ENCODE results near the gene MRGPRX2. TPM values are rescaled to one million over a fixed set of nuclear protein-coding genes. Genes with fewer than 3 reads are reported as not detected.

Gene MRGPRX2
- total and polyA plus RNA-seq, 2 experiments from 2014 or later: not detected

DNA sequence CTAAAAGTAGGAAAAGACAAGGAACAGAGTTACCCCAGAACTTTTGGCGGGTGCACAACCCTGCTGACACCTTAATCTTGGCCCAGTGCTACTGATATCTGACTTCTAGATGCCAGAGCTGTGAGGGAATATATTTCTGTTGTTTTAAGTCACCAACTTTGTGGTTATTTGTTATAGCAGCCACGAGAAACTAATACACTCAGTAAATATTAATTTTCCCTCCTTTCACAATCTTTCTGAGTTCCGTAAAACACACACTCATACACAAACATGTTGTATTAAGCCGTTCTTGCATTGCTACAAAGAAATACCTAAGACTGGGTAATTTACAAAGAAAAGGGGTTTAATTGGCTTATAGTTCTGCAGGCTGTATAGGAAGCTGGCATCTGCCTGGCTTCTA lies 40.4 kb upstream of the MRGPRX2 start (continued):
- TF ChIP-seq, protein P1, sequence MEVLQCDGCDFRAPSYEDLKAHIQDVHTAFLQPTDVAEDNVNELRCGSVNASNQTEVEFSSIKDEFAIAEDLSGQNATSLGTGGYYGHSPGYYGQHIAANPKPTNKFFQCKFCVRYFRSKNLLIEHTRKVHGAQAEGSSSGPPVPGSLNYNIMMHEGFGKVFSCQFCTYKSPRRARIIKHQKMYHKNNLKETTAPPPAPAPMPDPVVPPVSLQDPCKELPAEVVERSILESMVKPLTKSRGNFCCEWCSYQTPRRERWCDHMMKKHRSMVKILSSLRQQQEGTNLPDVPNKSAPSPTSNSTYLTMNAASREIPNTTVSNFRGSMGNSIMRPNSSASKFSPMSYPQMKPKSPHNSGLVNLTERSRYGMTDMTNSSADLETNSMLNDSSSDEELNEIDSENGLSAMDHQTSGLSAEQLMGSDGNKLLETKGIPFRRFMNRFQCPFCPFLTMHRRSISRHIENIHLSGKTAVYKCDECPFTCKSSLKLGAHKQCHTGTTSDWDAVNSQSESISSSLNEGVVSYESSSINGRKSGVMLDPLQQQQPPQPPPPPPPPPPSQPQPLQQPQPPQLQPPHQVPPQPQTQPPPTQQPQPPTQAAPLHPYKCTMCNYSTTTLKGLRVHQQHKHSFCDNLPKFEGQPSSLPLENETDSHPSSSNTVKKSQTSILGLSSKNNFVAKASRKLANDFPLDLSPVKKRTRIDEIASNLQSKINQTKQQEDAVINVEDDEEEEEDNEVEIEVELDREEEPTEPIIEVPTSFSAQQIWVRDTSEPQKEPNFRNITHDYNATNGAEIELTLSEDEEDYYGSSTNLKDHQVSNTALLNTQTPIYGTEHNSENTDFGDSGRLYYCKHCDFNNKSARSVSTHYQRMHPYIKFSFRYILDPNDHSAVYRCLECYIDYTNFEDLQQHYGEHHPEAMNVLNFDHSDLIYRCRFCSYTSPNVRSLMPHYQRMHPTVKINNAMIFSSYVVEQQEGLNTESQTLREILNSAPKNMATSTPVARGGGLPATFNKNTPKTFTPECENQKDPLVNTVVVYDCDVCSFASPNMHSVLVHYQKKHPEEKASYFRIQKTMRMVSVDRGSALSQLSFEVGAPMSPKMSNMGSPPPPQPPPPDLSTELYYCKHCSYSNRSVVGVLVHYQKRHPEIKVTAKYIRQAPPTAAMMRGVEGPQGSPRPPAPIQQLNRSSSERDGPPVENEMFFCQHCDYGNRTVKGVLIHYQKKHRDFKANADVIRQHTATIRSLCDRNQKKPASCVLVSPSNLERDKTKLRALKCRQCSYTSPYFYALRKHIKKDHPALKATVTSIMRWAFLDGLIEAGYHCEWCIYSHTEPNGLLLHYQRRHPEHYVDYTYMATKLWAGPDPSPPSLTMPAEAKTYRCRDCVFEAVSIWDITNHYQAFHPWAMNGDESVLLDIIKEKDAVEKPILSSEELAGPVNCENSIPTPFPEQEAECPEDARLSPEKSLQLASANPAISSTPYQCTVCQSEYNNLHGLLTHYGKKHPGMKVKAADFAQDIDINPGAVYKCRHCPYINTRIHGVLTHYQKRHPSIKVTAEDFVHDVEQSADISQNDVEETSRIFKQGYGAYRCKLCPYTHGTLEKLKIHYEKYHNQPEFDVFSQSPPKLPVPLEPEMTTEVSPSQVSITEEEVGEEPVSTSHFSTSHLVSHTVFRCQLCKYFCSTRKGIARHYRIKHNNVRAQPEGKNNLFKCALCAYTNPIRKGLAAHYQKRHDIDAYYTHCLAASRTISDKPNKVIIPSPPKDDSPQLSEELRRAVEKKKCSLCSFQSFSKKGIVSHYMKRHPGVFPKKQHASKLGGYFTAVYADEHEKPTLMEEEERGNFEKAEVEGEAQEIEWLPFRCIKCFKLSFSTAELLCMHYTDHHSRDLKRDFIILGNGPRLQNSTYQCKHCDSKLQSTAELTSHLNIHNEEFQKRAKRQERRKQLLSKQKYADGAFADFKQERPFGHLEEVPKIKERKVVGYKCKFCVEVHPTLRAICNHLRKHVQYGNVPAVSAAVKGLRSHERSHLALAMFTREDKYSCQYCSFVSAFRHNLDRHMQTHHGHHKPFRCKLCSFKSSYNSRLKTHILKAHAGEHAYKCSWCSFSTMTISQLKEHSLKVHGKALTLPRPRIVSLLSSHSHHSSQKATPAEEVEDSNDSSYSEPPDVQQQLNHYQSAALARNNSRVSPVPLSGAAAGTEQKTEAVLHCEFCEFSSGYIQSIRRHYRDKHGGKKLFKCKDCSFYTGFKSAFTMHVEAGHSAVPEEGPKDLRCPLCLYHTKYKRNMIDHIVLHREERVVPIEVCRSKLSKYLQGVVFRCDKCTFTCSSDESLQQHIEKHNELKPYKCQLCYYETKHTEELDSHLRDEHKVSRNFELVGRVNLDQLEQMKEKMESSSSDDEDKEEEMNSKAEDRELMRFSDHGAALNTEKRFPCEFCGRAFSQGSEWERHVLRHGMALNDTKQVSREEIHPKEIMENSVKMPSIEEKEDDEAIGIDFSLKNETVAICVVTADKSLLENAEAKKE (CRISPR knock-in tag; IDR thresholded peaks at IDR 0.05): no peak

DNA sequence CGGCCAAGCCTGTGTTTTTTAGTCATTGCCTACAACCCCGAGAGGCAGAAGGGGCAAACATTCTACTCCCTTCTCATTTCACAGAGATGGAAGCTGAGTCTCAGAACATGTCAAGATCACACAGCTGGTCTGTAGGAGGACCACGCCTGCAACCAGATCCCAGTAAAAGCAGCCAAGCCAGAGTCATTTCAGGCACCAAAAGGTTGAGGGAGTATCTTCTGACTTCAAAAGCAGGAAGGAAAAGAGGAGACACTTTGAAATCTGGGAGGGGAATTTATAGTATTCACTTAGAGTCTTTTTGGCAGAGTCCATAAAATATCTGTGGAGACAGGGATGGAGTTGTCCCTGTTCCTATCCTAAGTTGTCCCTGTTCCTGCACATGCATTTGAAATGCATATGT lies 38.6 kb upstream of the MRGPRX2 start:
- Mint-ChIP-seq H3K4me3 (no peak overlapping the region), H3K27me3 (ENCODE audit: insufficient read depth, low read depth, poor library complexity) (peaks cover 2% of the 10 kb centered on the region), H3K27ac (no peak overlapping the region), H3K36me3 (ENCODE audit: low read depth) (no peaks in the 10 kb centered on the region), H3K9me3 (no peaks in the 10 kb centered on the region), H3K4me1 (no peaks in the 10 kb centered on the region)
- no peak overlapping the region for H3K27ac ChIP-seq (ENCODE audit: low read depth)
- H3K4me3 ChIP-seq: no peak overlapping the region
- no peak overlapping the region for H2AFZ ChIP-seq
- H3F3A ChIP-seq (replicated peaks; ENCODE audit: low read depth): no peaks in the 10 kb centered on the region
- H3K9me2 ChIP-seq (ENCODE audit: insufficient read depth): peaks cover 14% of the 10 kb centered on the region
- H3K79me2 ChIP-seq (replicated peaks; ENCODE audit: insufficient read depth): no peaks in the 10 kb centered on the region
- H3K36me3 ChIP-seq (ENCODE audit: insufficient read depth): no peaks in the 10 kb centered on the region
- no peak overlapping the region for H3K4me2 ChIP-seq
- no peaks in the 10 kb centered on the region for H4K20me1 ChIP-seq (replicated peaks; ENCODE audit: insufficient read depth)
- H3K4me1 ChIP-seq (ENCODE audit: insufficient read depth): no peaks in the 10 kb centered on the region
- ATAC-seq: no peak
- no peak for DNase-seq (ENCODE audit: low spot score)
- H3K27me3 ChIP-seq (ENCODE audit: insufficient read depth): no peaks in the 10 kb centered on the region
- TF ChIP-seq REST (IDR thresholded peaks at IDR 0.05; ENCODE audit: unreplicated experiment) (no peak), EZH2phosphoT487 (IDR thresholded peaks at IDR 0.05; ENCODE audit: unreplicated experiment) (no peak), POLR2AphosphoS5 (IDR thresholded peaks at IDR 0.05; ENCODE audit: low read depth) (no peak), ETS1 (IDR thresholded peaks at IDR 0.05) (no peak), ZNF331 (CRISPR knock-in tag; IDR thresholded peaks at IDR 0.05; ENCODE audit: low read depth) (no peak), ZNF114 (CRISPR knock-in tag; IDR thresholded peaks at IDR 0.05) (no peak), JUNB (IDR thresholded peaks at IDR 0.05; ENCODE audit: unreplicated experiment) (no peak)
